GM23248 (cell line): ENCODE results near the gene GSK3A. TPM values are rescaled to one million over a fixed set of nuclear protein-coding genes. Genes with fewer than 3 reads are reported as not detected.
A peak's percentile ranks its signal among the peaks of the same experiment; 100 is the strongest.

ENCODE experiments used
- DNase-seq: peaks from one replicate; pipeline ENCODE4 v3.0.0-alpha.2; 2015
- H2AFZ ChIP-seq: fragments of 200-600 bp; sonication (generic); 2 replicates; pipeline ENCODE4 v1.6.1; 2016; ENCODE audit warnings: antibody characterized with exemption
- H3F3A ChIP-seq: fragments of 200-600 bp; sonication (generic); 2 replicates; pipeline ENCODE4 v1.6.1; 2016; ENCODE audit warnings: mild to moderate bottlenecking, antibody characterized with exemption, mixed run types; ENCODE audit not compliant: insufficient read depth
- H3K27ac ChIP-seq: fragments of 200-600 bp; sonication (generic); 2 replicates; pipeline ENCODE4 v1.5.1; 2016; ENCODE audit warnings: mild to moderate bottlenecking
- H3K27me3 ChIP-seq: fragments of 200-600 bp; sonication (generic); replicated peaks from 2 replicates; pipeline ENCODE4 v1.6.1; 2016; ENCODE audit warnings: mild to moderate bottlenecking; ENCODE audit not compliant: insufficient read depth
- H3K36me3 ChIP-seq: fragments of 200-600 bp; sonication (generic); 2 replicates; pipeline ENCODE4 v1.6.1; 2016; ENCODE audit warnings: low read depth, mild to moderate bottlenecking
- H3K4me1 ChIP-seq: fragments of 200-600 bp; sonication (generic); 2 replicates; pipeline ENCODE4 v1.6.1; 2016; ENCODE audit warnings: mild to moderate bottlenecking; ENCODE audit not compliant: insufficient read depth
- H3K4me2 ChIP-seq: fragments of 200-600 bp; sonication (generic); one replicate; pipeline ENCODE4 v1.6.1; 2016; ENCODE audit warnings: mild to moderate bottlenecking; ENCODE audit not compliant: unreplicated experiment
- H3K4me3 ChIP-seq: fragments of 200-600 bp; sonication (generic); 2 replicates; pipeline ENCODE4 v1.5.1; 2016; ENCODE audit warnings: mild to moderate bottlenecking
- H3K79me2 ChIP-seq: fragments of 200-600 bp; sonication (generic); 2 replicates; pipeline ENCODE4 v1.6.1; 2016; ENCODE audit warnings: mild to moderate bottlenecking; ENCODE audit not compliant: insufficient read depth
- H3K9ac ChIP-seq: fragments of 200-600 bp; sonication (generic); 2 replicates; pipeline ENCODE4 v1.6.1; 2016; ENCODE audit warnings: mild to moderate bottlenecking
- H3K9me2 ChIP-seq: fragments of 200-600 bp; sonication (generic); 2 replicates; pipeline ENCODE4 v1.6.1; 2016; ENCODE audit warnings: mixed run types, mild to moderate bottlenecking, moderate library complexity; ENCODE audit not compliant: insufficient read depth
- H3K9me3 ChIP-seq: fragments of 200-600 bp; sonication (generic); one replicate; pipeline ENCODE4 v1.6.1; 2017; ENCODE audit warnings: low read depth
- H4K20me1 ChIP-seq: fragments of 200-600 bp; sonication (generic); 2 replicates; pipeline ENCODE4 v1.6.0; 2016; ENCODE audit not compliant: insufficient read depth
- EZH2 ChIP-seq: fragments of 200-600 bp; sonication (generic); IDR thresholded peaks from 2 replicates; pipeline ENCODE4 v1.6.1; 2018; ENCODE audit warnings: antibody characterized with exemption, mild to moderate bottlenecking; ENCODE audit not compliant: insufficient read depth, poor library complexity, severe bottlenecking
- EZH2phosphoT487 ChIP-seq: fragments of 200-600 bp; sonication (generic); IDR thresholded peaks from 2 replicates; pipeline ENCODE4 v1.6.1; 2018; ENCODE audit warnings: antibody characterized with exemption, moderate library complexity, mild to moderate bottlenecking, low read depth; ENCODE audit not compliant: insufficient read depth
- WGBS, 2 experiments: methylation state at CpG; one replicate each; pipeline ENCODE4 v1.1.6; 2015 to 2017; ENCODE audit warnings: low lambda C conversion rate in 2 of 2, low coverage in 1 of 2; ENCODE audit errors: missing lambda C conversion rate in 2 of 2; 5-methylcytosine and 5-hydroxymethylcytosine counted together
- in situ Hi-C: fragments of 300-500 bp; cut with MboI; formaldehyde crosslinking; loops from 2 replicates; pipeline ENCODE4 v1.15.0; 2020
- polyA plus RNA-seq: library from polyadenylated mRNA; unstranded; fragments of >200 nt; fragmentation: Nextera tagmentation; extraction: Ambion mirVana; gene quantifications from 2 replicates; pipeline ENCODE4 v1.2.1, GENCODE V29; 2016
- total RNA-seq: library from RNA; depleted of rRNA; stranded (reverse); fragments of >200 nt; shearing (Covaris generic); gene quantifications from 2 replicates; pipeline ENCODE4 v1.2.3, GENCODE V29; 2014

GSK3A gene
- total and polyA plus RNA-seq, 2 experiments from 2014 or later = 13.0 to 33.4 TPM

- in situ Hi-C loops = no loop called here
These were observed 33.8 kb downstream of the GSK3A start for GRCh38 chr19:42208612-42209011.

GRCh38 chr19:42207767-42208271 lies 34.6 kb downstream of the GSK3A start:
- no peaks in the 10 kb centered on the region for H3K9me2 ChIP-seq
- peak; percentile 93 for DNase-seq
- H3K9me3 ChIP-seq = no peaks in the 10 kb centered on the region
- H3K36me3 ChIP-seq = peaks cover 13% of the 10 kb centered on the region; the same call in 1 of the 2 replicates
- H3K4me2 ChIP-seq = peak overlapping the region; percentile 53
- no peak overlapping the region for H3K9ac ChIP-seq
- TF ChIP-seq EZH2 = no peak
- TF ChIP-seq EZH2phosphoT487 = no peak
- no peak overlapping the region for H3K4me3 ChIP-seq
- 44 to 45% methylated on average over 6 of the region's 6 CpGs for WGBS, 2 experiments
- H3F3A ChIP-seq = peaks cover 25% of the 10 kb centered on the region
- H3K27ac ChIP-seq = peak overlapping the region; percentile 60
- peaks cover 49% of the 10 kb centered on the region for H3K79me2 ChIP-seq
- H4K20me1 ChIP-seq = no peaks in the 10 kb centered on the region
- in situ Hi-C loops = no loop called here
- peaks cover 41% of the 10 kb centered on the region for H3K4me1 ChIP-seq
- H2AFZ ChIP-seq = no peak overlapping the region
- H3K27me3 ChIP-seq = no peaks in the 10 kb centered on the region

More at GRCh38 chr19:42208612-42209011, 33.8 kb downstream of the GSK3A start:
- Histone ChIP-seq H3K9me2 (no peaks in the 10 kb centered on the region), H3K4me3 (no peak overlapping the region), H3K9ac (no peak overlapping the region), H3F3A (peaks cover 25% of the 10 kb centered on the region), H3K9me3 (no peaks in the 10 kb centered on the region), H3K4me1 (peaks cover 41% of the 10 kb centered on the region), H2AFZ (no peak overlapping the region), H3K79me2 (peaks cover 54% of the 10 kb centered on the region), H4K20me1 (no peaks in the 10 kb centered on the region), H3K36me3 (0 out of 2 replicates have a peak, but pooled peaks cover 8% of the 10 kb centered on the region), H3K27ac (peak overlapping the region; percentile 60; the same call in 1 of the 2 replicates), H3K4me2 (no peak overlapping the region), H3K27me3 (no peaks in the 10 kb centered on the region)
- DNase-seq = no peak
- WGBS, 2 experiments = 81 to 85% methylated on average over 11 of the region's 11 CpGs
- TF ChIP-seq EZH2 (no peak), EZH2phosphoT487 (no peak)

GRCh38 chr19:42206871-42207755 lies 35.3 kb downstream of the GSK3A start:
- in situ Hi-C loops = no loop called here
- H3F3A ChIP-seq = peaks cover 25% of the 10 kb centered on the region
- H3K27ac ChIP-seq = peak overlapping the region; percentile 60
- no peak for TF ChIP-seq EZH2
- TF ChIP-seq EZH2phosphoT487 = no peak
- no peak overlapping the region for H2AFZ ChIP-seq
- no peaks in the 10 kb centered on the region for H3K27me3 ChIP-seq
- H4K20me1 ChIP-seq = no peaks in the 10 kb centered on the region
- no peaks in the 10 kb centered on the region for H3K9me3 ChIP-seq
- 76% methylated on average over 14 of the region's 14 CpGs for WGBS, 2 experiments
- peak overlapping the region; percentile 53 for H3K4me2 ChIP-seq
- H3K9me2 ChIP-seq = no peaks in the 10 kb centered on the region
- peaks cover 13% of the 10 kb centered on the region; the same call in 1 of the 2 replicates for H3K36me3 ChIP-seq
- peak; percentile 71 for DNase-seq
- no peak overlapping the region; the same call in 1 of the 2 replicates for H3K9ac ChIP-seq
- peaks cover 41% of the 10 kb centered on the region for H3K4me1 ChIP-seq
- H3K79me2 ChIP-seq = peaks cover 49% of the 10 kb centered on the region
- no peak overlapping the region for H3K4me3 ChIP-seq

GRCh38 chr19:42204664-42205063 lies 37.7 kb downstream of the GSK3A start:
- 71 to 76% methylated on average over 5 to 6 of the region's 6 CpGs for WGBS, 2 experiments
- no peak overlapping the region for H3K4me2 ChIP-seq
- H3K79me2 ChIP-seq = peaks cover 37% of the 10 kb centered on the region
- H3F3A ChIP-seq = peaks cover 25% of the 10 kb centered on the region
- H3K27me3 ChIP-seq = no peaks in the 10 kb centered on the region
- H2AFZ ChIP-seq = no peak overlapping the region
- no peak for DNase-seq
- H3K4me3 ChIP-seq = no peak overlapping the region
- no peak overlapping the region for H3K9ac ChIP-seq
- no peaks in the 10 kb centered on the region for H3K9me3 ChIP-seq
- peaks cover 10% of the 10 kb centered on the region; the same call in 1 of the 2 replicates for H3K36me3 ChIP-seq
- no peaks in the 10 kb centered on the region for H3K9me2 ChIP-seq
- in situ Hi-C loops = no loop called here
- peak overlapping the region; percentile 60; the same call in 1 of the 2 replicates for H3K27ac ChIP-seq
- TF ChIP-seq EZH2 (no peak), EZH2phosphoT487 (no peak)
- peaks cover 41% of the 10 kb centered on the region for H3K4me1 ChIP-seq
- H4K20me1 ChIP-seq = no peaks in the 10 kb centered on the region; the same call in 1 of the 2 replicates
